Activated CD4-positive, alpha-beta T cell treated with anti-CD3 and anti-CD28 coated beads for 1 hour (primary cell): ENCODE data around the gene ARL13B.
"Not testable (repeated sequence)": the region's sequence is repeated elsewhere in the genome, so short reads cannot be mapped to it uniquely, and the experiment has no call there.

Experiments used
- DNase-seq: peaks from one replicate; pipeline ENCODE4 v3.0.0-alpha.2; 2020

Gene ARL13B

DNA sequence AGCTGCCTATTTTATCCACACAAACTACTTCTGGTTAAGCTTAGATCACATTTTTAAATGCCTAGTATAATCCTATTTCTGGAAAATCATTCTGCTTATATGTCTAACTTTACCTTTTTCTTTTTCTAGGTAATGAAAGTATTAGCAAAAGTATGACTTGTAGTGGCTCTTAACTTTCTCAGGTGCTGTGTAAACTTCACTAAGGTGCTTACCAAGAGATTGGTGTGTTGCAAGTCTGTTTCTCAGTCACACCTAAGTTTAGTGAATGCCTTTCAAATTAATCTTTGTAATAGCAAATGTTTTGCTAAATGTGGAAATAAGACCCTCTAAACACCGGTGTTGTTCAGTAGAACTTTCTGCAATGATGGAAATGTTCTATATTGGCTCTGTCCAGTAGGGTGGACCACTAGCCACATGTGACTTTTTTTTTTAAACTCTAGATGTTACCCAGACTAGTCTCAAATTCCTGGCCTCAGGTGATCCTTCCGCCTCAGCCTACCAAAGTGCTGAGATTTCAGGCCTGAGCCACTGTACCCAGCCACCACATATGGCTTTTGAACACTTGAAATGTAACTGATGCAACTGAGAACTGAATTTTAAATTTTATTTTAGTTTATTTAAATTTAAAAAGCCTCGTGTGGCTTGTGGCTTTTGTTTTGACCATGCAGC, 22.0 kb downstream of the ARL13B start:
- DNase-seq, result no peak

DNA sequence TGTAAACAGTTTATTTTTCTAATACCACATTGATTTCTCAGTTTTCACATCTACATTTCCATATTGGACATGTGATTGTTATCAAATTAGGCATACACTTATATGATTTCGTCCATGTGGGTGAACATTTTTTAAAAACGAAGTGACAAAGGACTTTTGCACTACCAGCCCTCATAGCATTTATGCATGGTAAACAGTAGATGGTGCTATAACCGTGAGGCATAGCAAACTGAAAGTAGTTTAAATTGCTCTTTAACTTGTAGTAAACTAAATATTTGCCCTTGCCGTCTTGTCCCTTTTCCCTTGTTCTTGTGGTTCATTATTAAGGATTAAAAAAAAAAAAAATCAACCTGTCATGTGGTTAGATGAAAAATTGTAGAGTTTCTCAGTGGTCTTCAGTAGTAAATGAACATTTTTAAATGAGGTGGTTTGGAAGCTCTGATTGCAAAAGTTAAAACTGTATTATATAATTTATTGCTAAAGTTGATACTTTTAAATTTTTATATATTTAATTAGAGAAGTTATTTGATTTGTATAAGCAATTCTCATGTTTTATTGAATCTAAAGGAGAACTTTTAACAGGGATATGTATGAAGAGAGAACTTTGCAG, 24.5 kb downstream of the ARL13B start:
- no peak for DNase-seq

DNA sequence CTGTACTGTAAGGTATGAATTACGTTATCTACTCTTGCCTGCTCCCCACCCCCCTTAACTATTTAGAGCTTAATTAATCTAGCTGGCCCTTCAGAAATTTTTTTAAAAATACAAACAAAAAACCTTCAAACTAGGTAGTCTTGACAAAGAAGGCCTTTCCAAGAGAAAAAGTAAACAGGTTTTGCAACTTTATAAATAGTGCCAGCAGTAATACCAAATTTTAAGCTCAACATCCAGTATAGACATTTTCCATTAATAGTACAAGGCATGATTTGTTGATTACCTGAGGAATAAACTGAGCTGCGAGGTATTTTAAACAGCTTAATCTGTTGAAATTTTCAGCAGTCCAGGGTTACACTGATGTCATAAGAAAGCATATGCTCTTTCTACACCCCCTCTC, 28.3 kb downstream of the ARL13B start:
- no peak for DNase-seq

DNA sequence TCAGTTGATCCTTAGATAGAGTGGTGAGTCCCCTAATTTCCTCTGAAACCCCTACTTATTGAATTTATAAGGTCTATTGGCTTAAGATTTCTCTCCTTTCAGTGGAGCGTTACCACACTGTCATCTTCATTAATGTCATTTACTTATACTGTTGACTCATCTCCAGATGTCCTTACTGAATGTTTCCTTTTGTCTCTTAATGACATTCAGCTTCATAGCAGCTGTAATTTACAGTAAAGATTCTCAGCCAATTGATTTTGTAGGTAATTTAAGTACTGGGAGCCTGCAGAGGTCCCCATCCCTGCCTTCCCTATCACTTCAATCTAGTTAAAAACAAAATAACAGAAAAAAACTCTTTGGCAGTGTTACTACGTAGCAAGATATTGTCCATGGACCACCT, 29.7 kb downstream of the ARL13B start:
- no peak for DNase-seq

DNA sequence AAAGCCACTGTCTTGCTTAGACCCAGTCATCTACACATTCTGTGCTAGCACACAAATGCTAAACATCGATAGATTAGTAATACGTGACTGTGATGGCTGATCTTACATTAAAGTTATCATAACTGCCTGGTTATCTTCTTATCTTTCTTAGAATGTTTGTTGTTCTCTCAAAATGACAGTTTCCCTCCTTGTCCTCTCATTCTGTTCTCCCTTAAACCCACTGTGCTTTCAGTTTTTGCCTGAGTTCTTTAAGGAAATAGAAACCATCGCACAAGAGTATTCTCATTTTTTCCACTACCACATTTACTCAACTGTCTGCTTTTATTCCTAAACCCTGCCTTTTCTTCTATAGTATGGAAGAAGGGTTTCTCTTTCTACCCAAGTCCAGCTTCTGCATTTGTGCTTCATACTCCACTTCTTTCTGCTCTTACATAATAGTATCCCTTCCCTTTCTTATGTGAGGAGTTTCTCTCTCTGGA, 31.3 kb downstream of the ARL13B start:
- DNase-seq, result no peak

DNA sequence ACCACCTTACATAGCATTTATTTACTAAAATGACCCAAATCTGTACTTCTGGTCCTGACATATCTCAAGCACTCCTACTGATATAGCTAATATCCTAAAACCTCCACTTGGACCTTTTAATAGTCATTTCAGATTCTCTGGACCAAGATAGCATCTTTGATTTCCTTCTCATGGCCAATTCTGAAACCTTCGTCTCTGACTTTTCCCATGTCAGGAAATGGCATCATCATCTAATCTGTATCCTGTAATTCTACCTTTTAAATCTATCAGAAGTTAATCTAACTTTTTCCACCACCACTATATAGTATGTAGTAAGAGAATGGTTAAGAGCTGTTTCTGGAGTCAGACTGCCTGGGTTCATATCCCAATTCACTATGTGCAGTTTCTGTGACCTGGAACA, 32.2 kb downstream of the ARL13B start:
- DNase-seq, result no peak

DNA sequence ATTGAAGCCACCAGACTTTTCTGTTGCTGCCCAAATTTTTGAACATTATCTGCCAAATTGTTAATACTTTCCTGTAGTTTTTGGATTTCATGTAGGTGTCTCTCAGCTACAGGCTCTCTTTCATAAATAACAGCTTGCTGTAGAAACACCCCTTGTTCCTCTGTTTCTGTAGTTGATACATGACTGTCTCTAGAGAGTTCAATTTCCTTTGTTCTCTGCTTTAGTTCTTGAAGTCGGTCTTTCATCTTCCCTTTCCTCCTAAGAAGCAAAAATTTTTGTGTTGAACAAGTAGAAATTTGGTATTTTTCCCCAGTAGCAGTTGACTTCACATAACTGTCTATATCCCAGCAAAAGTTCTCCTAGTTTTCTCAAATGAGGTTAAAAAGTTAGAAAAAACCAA, 35.1 kb downstream of the ARL13B start:
- no peak for DNase-seq

DNA sequence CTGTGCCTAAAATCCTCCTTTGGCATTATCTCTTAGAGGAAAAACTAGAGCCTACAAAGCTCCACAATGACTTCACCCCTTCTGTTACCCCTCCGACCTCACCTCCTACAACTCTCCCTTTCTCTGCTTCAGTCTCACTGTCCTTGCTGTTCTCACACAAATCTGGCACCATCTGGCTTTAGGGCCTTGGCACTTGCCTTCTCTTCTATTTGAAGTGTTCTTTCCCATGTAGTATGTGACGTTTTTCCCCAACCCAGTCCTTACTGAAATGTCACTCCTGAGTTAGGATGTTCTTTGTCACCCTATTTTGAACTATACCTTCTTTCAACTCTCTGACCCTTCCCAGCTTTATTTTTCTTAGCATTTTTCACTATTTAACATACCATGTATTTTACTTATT, 39.7 kb downstream of the ARL13B start:
- no peak for DNase-seq

DNA sequence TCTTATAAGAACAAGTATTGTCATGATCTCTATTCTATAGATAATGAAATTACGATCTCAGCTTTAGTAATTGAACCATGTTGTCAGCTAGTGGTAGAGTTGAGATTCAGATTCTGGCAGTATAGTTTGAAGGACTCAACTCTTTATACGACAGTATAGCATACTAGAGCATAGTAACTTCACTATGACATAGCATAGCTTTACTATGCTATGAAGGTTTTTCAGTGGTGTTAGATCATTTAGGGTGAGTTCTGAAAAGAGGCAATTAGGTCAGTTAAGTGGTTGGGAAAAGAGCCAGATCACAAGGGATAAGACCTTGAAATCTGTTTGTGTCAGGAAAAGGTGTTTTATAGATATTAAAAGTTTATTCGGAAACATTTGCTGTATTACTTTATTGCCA, 40.3 kb downstream of the ARL13B start:
- DNase-seq, result no peak

DNA sequence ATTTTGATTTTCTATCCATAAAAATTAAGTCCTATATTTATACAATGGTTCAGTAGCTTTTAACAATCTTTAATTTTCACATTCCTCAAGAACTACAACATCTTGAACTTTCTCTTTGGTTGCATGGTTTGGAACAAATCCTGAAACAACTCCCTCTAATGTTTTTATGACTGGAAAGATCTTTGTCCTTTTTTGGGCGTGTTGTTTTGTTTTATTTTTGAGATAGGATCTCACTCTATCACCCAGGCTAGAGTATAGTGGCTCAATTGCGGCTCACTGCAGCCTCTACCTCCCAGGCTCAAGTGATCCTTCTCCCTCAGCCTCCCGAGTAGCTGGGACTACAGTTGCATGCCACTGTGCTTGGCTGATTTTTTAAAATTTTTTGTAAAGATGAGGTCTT, 44.4 kb downstream of the ARL13B start:
- DNase-seq, result no peak

DNA sequence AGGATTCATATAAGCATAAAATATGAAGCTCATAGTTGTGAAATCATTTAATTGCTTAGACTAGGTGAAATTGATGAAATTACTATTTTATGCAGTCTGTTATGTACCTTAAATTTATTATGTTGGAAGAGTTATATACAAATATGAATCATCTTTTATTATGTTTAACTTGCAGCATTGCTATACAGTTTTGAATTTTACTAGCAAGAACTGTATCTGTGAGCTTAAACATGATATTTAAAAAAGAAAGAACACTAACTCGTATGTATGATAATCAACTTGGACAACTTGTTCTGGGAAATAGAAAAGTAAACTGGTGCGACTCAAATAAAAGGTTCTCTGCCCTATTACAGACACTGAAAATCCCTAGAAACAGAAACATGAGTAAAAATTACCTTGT, 46.7 kb downstream of the ARL13B start:
- DNase-seq, result no peak

DNA sequence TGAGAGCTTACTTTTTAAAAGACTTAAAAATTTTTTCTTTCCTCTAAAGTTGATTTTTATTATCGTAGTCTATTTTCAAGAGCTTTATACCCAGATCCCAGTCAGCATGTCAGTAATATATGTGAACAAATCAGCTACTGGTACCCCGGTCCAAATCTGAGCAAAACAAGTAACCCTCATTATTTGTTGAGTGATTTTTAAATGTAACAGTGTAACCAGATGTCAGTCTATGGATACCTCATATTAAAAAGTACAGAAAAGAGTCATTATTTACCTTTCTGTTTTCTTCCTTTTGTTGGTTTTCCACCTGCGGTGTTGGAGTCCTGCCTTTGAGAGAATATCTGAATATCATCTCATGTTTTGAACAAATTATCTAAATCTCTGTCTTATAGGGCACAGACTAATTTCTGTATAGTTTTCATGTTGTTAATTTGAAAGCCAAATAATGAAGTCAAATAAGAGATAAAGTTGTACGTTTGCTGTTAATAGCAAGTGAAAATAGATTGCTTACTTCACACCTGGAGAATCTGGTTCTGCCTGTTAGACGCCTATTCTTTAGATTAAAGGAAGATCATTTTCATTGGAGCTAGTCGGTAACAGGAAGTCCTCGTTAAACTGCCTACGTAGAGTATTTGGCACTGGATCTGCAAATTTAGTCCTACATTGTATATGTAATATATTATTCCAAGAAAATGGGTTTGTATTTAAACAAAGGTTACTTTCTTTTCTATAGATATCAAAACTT, 48.3 kb downstream of the ARL13B start, which contains the start of gene STX19:
Gene STX19, minus strand, starts transcription at position 505 of the 745 bp plus-strand sequence. CDS start 13,328 bp downstream, outside the sequence.
- no peak for DNase-seq

DNA sequence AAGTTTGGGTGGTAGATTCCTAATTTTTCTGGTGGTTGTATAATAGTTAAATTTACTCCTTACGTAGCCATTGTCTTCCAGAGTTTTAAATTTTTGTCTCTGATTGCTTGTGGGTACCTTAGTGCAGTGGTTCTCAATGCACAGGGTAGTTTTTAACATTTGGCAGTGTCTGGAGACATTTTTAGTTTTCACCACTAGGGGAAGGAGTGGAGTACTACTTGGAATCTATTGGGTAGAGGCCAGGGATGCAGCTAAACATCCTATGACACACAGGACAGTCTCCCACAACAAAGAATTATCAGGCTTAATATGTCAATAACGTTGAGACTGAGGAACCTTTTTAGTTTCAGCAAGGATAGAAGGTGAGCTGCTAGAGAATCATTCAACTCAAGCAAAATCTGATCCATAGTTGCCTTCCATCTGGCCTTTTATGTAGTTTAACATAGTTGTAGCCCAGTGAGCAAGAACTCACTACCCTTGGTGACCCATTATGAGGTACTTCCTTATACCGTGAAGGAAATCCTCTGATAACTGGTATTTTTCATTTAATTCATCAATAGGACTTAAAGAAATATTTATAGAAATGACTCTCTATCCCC, 57.1 kb downstream of the ARL13B start:
- DNase-seq, result no peak

DNA sequence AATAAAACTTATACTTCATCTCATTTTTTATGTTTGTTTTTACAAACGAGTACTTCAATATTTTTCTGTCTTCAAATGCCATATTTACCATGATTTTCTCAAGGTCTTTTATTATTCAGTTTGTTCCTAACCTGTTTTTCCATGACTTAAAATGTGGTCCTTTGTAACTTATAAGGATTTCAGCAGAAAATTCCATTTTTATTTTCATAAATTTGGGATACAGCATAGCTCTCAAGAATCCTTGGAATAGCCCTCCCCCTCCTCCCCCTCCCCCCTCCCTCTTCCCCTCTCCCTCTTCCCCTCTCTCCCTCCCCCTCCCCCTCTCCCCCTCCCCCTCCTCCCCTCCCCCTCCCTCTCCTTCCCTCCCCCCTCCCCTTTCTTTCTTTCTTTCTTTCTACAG, 63.3 kb downstream of the ARL13B start:
- no peak for DNase-seq

DNA sequence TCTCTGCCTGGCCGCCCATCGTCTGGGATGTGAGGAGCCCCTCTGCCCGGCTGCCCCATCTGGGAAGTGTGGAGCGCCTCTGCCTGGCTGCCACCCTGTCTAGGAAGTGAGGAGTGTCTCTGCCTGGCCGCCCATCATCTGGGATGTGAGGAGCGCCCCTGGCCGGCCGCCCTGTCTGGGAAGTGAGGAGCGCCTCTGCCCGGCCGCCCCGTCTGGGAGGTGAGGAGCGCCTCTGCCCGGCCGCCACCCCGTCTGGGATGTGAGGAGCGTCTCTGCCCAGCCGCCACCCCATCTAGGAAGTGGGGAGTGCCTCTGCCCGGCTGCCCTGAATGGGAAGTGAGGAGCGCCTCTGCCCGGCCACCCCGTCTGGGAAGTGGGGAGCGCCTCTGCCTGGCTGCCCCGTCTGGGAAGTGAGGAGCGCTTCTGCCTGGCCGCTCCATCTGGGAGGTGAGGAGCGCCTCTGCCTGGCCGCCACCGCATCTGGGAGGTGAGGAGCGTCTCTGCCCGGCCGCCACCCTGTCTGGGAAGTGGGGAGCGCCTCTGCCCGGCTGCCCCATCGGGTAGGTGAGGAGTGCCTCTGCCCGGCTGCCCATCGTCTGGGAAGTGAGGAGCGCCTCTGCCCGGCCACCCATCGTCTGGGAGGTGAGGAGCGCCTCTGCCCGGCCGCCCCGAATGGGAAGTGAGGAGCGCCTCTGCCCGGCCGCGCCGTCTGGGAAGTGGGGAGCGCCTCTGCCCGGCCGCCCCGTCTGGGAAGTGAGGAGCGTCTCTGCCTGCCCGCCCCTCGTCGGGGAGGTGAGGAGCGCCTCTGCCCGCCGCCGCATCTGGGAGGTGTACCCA, 64.4 kb downstream of the ARL13B start:
- DNase-seq, result not testable (repeated sequence)

DNA sequence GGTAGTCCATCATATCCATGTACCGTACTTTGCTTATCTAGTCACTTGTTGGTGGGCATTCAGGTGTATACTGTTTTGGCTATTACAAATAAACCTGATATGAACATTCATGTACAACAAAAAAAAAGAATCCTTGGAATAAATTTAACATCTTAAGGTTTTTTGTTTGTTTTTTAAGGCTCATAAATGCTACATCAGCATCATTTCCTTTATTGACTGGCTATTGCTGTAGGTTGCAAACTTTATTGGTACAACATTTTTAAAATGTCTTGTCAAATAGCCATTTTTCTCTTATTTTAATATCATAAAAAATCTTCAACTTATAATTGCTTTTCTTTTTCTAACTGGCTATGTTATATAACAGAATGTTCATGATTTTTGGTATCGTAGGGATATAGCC, 66.6 kb downstream of the ARL13B start:
- no peak for DNase-seq

DNA sequence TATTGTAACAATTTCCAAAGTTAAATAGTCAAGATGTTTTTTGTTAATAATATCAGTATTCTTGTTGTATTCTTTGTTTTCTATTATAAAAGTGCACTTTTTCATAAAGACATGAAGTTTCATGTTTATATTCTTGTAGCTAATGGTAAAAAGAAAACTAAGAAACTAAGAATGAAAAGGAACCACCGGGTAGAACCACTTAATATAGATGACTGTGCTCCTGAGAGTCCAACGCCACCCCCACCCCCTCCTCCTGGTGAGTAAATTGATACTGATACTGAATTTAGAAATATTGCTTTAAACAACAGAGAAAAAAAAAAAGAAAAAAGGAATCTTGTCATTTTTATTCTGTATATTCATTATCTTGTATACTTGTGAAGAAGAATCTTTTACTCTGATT, 69.3 kb downstream of the ARL13B start:
- no peak for DNase-seq

DNA sequence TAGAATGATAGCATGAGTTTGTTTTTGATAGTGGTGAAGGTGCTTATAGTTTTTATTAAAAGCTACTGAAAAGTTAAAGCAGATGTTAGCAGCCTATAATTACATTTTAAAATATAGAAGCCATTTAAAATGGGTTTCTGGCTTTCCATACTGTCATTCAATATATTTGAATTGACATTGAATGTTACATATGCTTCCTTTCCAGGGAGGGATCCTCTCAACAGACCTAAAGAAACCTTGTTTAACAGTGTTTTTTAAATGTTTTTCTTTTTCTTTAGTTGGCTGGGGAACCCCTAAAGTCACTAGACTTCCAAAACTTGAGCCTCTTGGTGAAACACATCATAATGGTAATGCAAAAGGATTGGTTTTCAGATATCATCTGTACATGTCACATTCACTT, 70.6 kb downstream of the ARL13B start:
- DNase-seq, result no peak

DNA sequence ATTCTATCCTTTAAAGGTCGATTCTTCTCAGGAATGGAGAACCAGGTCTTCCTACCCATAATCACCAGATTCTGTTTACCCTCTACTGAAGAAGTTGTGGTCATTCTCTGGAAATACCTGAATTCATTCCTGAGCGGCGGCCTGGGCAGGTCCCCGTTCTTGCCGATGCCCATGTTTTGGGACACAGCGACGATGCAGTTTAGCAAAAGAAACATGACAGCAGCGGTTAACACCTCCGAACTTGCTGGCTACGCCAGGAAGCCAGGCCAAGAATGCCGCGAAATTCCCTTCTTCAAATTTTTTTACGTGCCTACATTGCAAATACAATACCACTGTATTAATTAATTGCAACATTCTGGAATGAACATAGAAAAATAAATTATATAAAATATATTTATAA, 81.3 kb downstream of the ARL13B start:
- no peak for DNase-seq

DNA sequence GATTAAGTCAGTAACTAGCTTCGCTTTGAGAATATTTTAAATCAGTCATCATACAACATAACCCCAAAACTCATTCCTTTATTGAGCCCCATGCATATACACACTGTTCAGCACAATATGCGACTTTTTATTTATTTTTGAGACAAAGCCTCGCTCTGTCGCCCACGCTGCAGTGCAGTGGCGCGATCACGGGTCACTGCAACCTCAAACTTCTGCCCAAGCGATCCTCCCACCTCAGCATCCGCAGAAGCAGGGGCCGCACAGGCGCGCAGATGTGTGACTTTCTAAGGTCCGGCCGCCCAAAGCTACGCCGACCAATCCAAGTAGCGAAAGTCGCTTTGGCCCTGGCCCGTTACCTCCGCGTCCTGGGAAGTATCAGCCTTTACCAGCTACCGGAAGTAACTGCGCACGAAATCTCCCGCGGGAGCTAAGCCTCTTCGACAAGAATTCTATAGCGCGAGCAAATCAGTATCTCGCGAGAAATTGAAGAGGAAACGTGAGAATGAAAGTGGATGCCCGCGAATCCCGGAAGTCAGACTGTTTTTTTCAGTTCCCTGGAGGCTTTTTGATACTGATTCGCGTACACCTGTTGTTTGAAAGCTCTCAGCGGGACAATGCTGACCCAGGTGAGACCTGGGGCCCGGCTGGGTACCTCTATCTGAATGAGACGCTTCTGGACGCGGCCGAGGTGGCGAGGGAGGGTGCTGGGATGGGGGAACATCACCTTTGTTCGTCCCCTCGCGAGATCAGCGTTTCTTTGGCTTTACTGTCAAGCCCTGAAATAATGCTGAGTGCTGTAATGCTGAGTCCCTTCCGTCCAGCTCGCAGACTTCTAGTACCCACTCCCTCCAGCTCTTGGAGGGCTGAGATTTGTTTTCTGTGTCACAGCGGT, 82.8 kb downstream of the ARL13B start, which contains the start of the genes DHFR2 and NSUN3:
Gene DHFR2, minus strand, starts transcription at position 404 of the 892 bp plus-strand sequence. CDS start 1,405 bp downstream, outside the sequence.
Gene NSUN3, plus strand, starts transcription at position 549 of the 892 bp plus-strand sequence. Its CDS starts 66 bp downstream, at position 615.
- DNase-seq, result peak; percentile 70

DNA sequence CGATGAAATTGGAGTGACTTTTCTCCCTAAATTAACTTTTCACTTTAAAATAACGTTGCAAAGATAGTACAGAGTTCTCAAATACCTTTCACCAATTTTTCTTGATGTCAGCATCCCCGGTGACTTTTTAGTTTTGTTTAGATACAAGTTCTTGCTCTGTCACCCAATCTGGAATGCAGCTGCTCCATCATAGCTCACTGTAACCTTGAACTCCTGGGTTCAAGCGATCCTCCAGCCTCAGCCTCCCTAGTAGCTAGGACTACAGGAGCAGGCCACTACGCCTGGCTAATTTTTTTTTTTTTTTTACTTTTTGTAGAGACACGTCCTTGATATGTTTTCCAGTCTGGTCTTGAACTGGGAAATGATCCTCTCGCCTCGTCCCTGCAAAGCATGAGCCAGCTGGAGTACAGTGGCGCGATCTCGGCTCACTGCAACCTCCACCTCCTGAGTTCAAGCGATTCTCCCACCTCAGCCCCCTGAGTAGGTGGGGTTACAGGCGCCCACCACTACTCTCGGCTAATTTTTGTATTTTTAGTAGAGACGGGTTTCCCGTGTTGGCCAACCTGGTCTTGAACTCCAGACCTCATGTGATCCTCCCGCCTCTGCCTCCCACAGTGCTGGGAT, 83.7 kb downstream of the ARL13B start:
- no peak for DNase-seq
